NCI-H2196 treated with DMSO at 0.1 percent for 48 hours (cell line): Measurements from ENCODE around the gene DSCAML1.
"Not testable (repeated sequence)": the region's sequence is repeated elsewhere in the genome, so short reads cannot be mapped to it uniquely, and the experiment has no call there.

Experiments
- DNase-seq: peaks from one replicate; lab custom pipeline; 2025; ENCODE audit not compliant: unreplicated experiment; lab: John Stamatoyannopoulos, UW

The DSCAML1 gene

DNA sequence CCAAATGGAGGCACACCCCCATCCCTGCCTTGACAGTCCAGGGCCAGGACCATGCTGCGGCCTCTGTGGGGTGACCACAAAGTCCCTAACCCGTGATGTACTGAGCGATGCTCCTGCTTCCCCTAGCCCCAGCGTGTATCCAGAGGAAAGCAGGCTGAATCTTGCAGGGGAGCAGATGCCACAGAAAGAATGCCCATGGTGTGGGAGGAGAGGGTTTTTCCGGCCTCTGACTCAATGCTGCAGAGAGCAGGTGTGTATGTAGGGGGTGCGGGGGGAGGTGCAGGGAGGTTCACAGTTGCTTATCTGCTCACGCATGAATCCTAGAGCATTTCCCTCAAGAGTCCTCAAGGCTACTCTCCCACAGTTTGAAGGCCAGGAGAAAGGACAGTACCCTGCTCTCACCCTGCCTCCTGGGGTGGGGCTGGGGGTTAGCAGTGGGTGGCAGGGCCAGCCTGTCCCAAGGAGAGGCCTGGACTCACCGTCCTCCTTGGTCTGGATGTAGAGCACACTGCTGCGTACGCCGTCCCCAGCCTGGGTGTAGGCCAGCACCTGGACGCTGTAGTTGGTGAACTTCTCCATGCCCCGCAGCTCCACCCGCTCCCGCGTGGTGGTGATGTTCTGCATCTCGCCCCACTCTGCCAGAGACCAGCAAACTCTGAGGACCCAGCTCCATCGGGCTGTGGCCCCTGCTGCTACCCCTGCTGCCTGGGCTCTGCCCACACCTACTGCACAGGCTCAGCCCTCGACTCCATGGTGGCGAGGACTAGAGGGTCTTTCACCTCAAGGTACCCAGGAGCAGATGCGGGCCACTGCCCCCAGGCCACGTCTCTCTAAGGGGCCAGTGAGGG lies 338.5 kb downstream of the DSCAML1 start:
- DNase-seq: peak; percentile 51

- peak; percentile 51 for DNase-seq
Observed at GRCh38 chr11:117457835-117458234, 339.2 kb downstream of the DSCAML1 start.

DNA sequence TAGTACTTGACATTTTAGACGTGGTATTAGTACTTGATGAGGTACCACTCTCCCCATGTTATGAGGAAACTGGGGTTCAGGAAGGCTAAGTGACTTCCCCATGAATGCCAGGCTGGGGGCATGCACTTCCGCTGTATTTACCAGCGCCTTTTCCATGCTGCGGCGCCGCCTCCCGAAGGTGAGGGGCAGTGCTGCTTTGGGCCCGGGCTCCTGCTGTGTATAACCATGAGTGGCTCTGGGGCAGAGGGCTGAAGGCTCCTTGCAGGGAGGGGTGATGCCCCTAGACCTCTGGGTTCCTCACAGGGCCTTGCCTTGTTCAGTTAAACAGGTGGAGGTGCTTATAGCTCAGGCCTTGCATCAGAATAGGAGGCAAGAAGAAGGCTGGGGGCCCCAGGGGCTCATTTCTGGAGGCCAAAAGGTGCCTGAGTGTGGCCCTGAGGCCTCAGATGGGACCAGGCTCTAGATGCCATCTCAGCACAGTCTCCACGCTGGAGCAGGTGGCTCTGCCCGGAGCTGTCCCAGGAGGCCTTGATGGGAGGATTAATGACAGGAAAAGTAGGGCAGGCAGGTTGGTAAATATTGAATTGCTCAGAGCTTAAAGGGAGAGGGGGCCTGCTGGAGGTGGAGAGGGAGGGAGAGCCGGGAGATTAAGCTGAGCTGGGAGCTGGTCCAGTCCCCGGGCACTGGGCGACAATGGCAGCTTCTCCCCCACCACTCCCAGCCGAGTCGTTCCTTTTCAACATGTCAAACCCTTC lies 339.8 kb downstream of the DSCAML1 start:
- DNase-seq: peak; percentile 37

DNA sequence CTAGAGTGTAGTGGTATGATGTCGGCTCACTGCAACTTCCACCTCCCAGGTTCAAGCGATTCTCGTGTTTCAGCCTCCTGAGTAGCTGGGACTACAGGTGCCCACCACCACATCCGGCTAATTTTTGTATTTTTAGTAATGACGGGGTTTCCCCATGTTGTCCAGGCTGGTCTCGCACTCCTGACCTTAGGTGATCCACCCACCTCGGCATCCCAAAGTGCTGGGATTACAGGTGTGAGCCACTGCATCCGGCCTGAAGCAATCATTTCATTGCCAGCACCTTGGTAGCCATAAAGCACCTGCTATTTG lies 340.3 kb downstream of the DSCAML1 start:
- not testable (repeated sequence) for DNase-seq

- DNase-seq: no peak
Observed at GRCh38 chr11:117456027-117456720, 340.8 kb downstream of the DSCAML1 start.

DNA sequence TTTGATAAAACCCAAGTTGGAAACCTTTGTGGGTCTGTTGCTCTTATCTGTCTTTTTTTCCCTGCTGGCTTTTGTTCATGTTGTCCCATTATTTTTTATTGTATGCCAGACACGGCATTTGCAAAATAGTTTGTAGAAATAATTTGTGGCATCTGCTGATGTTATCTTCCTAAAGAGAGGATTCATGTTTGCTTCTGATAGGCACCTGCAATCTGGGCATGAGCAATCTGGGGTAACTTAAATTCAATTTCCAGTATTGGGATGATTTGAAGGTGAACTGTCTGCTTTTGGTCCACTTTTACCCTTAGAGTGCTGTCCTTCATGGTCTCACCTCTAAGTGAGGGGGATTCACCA lies 342.5 kb downstream of the DSCAML1 start:
- DNase-seq: no peak

DNA sequence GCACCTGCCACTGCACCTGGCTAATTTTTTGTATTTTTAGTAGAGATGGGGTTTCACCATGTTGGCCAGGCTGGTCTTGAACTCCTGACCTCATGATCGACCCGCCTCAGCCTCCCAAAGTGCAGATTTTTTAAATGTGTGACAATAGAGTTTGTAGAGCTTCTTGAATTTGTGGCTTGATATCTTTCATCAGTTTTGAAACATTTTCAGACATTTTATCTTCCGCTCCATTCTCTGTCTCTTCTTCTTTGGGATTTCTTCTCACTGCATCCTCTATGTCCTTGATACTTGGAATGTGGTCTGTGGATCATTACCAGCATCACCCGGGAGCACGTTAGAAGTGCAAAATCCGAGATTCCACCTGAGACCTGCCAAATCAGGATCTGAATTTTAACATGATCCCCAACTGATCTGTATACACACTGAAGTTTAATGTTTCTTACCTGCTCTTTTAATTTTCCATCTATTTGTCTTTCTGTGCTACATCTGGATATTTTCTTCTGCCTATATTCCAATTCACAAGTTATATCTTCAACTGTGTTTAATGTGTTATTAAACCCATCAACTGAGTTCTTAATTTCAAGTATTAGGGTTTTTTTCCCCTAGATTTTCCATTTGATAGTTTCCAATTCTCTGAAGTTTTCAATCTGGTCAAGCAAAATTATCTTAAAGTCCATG lies 343.0 kb downstream of the DSCAML1 start:
- no peak for DNase-seq

DNA sequence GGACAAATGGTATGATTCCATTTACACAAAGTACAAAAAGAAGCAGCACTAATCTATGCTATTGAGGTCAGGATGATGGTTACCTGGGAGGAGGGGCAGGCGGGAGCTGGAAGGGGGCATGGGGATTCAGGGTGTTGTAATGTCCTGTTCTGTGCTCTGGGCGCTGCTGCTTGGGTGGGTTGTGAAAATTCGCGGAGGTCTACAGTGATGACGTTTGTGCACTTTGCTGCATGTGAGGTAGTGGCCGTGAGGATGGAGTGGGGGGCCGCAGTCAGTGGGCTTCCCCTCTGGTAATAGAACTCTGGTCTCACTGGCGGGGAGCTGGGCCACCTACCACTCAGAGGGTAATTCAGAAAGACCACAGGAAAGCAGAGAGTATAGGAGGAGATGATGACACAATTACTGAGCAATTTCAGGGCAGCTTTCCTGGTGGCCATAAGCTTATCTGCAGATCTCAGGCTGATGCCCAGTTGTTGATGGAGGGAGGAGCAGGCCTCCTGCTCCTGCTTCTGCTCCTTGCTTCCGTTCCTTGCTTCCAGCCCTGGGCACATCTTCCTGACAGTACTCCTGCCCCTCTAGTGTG lies 347.8 kb downstream of the DSCAML1 start:
- DNase-seq: no peak

- no peak for DNase-seq
Observed at GRCh38 chr11:117444711-117445658, 352.0 kb downstream of the DSCAML1 start.

GRCh38 chr11:117444256-117444655 lies 352.8 kb downstream of the DSCAML1 start:
- DNase-seq: no peak

- peak; percentile 32 for DNase-seq
Observed at GRCh38 chr11:117443266-117444186, 353.5 kb downstream of the DSCAML1 start.

GRCh38 chr11:117442869-117443239 lies 354.2 kb downstream of the DSCAML1 start:
- DNase-seq: no peak

- DNase-seq: no peak
Observed at GRCh38 chr11:117442049-117442868, 354.8 kb downstream of the DSCAML1 start.

GRCh38 chr11:117441146-117441975 lies 355.7 kb downstream of the DSCAML1 start:
- no peak for DNase-seq

GRCh38 chr11:117440258-117440657 lies 356.8 kb downstream of the DSCAML1 start:
- no peak for DNase-seq

DNA sequence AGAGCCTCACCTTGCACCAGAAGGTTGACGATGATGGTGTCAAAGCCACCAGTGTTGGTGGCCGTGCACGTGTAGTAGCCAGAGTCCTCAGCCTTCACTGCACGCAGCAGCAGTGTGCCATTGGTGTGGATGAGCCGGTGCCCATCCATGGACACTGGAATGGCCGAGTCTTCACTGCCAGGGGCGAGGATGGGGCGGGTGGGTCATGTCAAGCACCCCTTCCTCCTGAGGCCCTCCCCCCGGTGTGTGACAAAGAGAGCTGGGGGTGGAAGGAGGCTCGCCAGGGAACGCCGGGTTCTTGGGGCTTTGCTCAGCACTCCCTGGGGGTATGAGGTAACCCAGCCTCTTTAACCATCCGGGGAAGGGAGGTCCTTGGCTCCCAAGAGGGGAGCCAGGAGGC lies 357.8 kb downstream of the DSCAML1 start:
- DNase-seq: no peak

DNA sequence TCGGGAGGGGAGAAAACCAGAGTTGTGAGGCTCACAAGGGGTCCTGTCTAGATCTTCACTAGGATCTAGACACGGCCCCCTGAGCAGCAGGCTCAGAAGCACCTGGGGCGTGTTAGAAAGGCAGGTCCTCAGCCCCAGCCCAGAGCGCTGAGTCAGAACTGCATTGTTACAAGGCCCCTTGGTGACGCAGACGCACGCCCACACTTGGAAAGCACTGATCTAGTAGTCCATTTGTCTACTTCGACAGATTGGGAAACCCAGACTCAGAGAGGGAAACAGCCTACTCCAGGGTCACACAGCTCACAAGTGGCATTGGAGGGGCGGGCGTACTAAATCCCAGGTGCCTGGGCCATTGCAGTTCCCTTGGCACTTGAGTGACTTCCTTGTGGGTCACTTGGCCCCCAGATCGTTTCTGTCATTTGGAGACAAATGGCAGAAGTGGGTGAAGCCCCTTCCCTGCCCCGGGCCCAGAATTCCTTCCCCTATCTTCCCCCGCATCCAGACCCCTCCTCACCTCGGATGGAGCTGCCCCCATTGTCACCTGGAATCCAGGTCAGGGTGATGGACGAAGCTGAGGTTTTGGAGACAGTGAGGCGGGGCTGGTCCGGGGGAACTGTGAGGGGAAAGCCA lies 358.5 kb downstream of the DSCAML1 start:
- no peak for DNase-seq
